Heart left ventricle (tissue), 13 donors: ENCODE results near the gene EYA4.

Experiments used
- POLR2A ChIP-seq, 2 donors: fragments of 450-650 bp; IDR thresholded peaks; one replicate each; pipeline ENCODE4 v1.6.1; 2017; ENCODE audit warnings: antibody characterized with exemption in 2 of 2, mild to moderate bottlenecking in 2 of 2, moderate library complexity in 2 of 2
- TF ChIP-seq, protein P1 (sequence below), 12 donors: fragments of 200-600 bp; sonication (generic) in 4 of 12; IDR thresholded peaks; one replicate each; pipeline versions ENCODE4 v1.5.0 to v1.8.0; 2018 to 2022; ENCODE audit warnings: antibody characterized with exemption in 12 of 12, mild to moderate bottlenecking in 5 of 12
- donor health status: ischemic (EF 13 %, LVEDD 7.1; RV severe dilation, severe dysfunction).
- donor health status: DM: no; HTN: yes; CAD: no.
- donor health status: DM: no; HTN: no; CAD: no.
- donor health status: ischemic (EF 25% LVEDD 6.9; RV normal size, moderate dysfunction).
- donor health status: ischemic (EF 25% LVEDD 5.7; RV mildly dilated, moderate dysfunction).
- donor health status: ischemic (EF 35%, LVEDD 5.7; RV mildly dilated, moderate dysfunction).
- donor health status: nonischemic (EF 11% LVEDD 7.7; RV severe dilation, severe dysfunction).
- donor health status: DM: yes; HTN: yes; CAD: no.
- donor health status: PGD.
- donor health status: ischemic (EF 29% LVEDD 5.4; RV normal size, mild dysfunction).
- donor health status: nonischemic (EF 23%, LVEDD 6.1; RV moderate dilation, normal function).

DNA sequence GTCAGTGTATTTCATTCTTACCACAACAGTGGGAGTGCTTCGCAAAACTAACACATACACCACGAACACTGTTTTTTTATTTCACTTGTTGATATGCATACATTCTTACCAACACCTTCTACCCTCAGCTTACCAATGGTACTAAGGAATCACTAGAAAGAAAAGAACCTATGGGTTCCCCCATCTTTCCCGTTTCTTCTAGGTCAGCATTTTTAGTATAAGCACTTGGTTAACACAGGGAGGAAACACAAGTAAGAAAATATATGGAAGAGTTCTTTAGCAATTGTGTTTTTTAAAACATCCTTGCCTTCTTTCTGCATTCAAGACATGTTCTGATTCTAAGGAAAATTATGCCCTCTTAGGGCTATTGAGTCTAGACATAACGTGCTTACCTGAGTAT, 39.9 kb upstream of the EYA4 start:
- TF ChIP-seq, protein P1, sequence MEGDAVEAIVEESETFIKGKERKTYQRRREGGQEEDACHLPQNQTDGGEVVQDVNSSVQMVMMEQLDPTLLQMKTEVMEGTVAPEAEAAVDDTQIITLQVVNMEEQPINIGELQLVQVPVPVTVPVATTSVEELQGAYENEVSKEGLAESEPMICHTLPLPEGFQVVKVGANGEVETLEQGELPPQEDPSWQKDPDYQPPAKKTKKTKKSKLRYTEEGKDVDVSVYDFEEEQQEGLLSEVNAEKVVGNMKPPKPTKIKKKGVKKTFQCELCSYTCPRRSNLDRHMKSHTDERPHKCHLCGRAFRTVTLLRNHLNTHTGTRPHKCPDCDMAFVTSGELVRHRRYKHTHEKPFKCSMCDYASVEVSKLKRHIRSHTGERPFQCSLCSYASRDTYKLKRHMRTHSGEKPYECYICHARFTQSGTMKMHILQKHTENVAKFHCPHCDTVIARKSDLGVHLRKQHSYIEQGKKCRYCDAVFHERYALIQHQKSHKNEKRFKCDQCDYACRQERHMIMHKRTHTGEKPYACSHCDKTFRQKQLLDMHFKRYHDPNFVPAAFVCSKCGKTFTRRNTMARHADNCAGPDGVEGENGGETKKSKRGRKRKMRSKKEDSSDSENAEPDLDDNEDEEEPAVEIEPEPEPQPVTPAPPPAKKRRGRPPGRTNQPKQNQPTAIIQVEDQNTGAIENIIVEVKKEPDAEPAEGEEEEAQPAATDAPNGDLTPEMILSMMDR (IDR thresholded peaks at IDR 0.05) = no peak
- TF ChIP-seq POLR2A (IDR thresholded peaks at IDR 0.05) = no peak
